Fibroblast of skin of left biceps (primary cell): ENCODE results near the gene HS6ST3.

Experiments
- DNase-seq, 2 experiments: peaks; one replicate each; pipeline ENCODE4 v3.0.0-alpha.2; 2013; ENCODE audit warnings: low read depth in 2 of 2

Gene HS6ST3

GRCh38 chr13:96651598-96651997 lies 561.7 kb downstream of the HS6ST3 start:
- DNase-seq: no peak

DNA sequence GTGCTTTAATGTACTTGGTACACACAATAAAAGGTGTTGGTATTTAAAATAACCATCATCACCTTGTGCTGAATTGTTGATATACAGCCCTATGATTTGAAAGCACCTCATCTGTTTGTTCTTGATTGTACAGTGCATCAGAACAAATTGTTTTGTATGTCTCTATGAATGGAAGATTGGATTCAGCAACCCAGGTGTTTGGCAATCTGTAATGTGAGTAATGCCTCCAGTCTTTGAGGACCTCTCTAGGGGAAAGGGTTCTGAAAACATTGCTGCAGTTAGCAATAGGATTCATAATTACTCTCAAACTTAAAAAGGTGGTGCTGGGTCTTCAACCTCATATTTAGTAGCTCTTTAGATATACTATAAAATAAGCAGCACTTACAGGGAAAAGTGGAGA lies 562.6 kb downstream of the HS6ST3 start:
- DNase-seq: no peak

DNA sequence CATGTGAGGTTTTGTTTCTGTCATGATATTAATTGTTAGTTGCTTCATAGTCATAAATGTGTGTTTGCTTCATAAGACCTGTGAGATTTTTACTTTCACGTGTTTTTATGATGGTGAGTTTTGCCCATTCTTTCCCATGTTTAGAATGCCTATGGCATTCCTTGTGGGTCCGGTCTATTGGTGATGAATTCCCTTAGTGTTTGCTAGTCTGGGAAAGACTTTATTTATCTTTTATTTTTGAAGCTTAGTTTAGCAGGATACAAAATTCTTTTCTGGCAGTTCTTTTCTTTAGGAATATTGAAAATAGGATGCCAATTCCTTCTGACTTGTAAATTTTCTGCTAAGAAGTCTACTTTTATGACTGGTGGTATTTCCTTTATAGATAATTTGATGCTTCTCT lies 571.7 kb downstream of the HS6ST3 start:
- DNase-seq: no peak

DNA sequence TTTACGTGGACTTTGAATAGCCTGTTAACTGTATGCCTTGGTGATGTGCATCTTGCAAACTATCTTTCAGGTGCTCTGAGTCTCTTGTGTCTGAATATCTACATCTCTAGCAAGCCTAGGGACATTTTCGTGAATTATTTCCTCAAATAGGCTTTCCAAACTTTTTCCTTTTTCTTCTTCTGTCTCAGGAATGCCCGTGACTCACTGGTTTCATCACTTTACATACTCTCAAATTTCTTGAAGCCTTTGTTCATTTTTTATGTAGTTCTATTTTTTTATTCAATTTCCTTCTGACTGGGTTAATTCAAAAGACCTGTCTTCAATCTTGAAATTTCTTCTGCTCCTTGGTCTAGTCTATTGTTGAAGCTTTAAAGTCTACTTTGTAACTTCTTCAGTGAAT lies 572.1 kb downstream of the HS6ST3 start:
- DNase-seq: no peak

DNA sequence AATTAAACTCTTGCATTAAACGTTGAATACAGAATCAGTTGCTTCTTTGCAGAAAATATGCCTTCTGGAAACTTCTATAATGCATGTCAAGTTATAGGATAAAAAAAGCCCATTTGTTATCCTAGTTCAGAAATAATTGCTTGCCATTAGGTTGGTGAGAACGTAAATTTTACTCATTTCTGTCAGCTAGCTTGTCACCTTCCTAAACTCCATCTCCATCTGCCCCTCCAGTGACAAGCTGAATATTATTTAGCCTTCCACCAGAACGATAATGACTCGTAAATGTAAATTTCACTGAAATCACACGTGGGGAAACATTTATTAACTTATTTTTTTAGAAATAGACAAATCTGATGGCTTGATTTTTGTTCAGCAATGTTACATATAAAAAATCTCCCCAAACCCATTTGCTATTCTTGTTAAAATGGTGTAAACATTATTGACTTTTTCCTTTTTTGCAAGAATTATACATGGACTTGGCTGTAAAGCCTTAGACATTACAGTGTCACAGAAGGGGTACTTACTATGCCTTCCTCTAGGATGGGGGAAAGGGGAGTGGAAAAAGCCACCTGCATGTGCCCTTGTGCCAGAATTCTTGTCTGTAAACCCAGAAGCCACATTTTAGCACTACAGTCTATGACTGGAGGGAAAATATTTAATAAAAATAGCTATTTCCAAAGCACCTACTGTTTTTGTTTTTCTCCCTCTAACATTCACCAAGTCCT lies 577.5 kb downstream of the HS6ST3 start:
- DNase-seq: no peak

- no peak for DNase-seq
Measured at GRCh38 chr13:96671073-96671472, 581.2 kb downstream of the HS6ST3 start.

- no peak for DNase-seq
Measured at GRCh38 chr13:96672016-96672415, 582.1 kb downstream of the HS6ST3 start.

DNA sequence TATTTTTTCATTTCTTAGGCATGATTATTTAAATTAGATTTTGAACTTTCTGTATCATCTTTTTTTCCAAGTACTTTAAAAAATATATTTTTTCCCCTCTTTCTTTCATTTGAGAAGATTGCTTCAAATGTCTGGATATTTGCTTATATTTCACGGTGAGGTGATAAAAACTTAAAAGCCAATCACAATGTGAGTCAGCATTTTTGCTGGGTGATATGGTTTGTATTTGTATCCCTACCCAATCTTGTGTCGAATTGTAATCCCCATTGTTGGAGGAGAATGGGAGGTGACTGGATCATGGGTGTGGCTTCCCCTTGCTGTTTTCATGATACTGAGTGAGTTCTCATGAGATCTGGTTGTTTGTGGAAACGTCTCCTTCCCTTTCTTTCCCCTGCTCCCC lies 583.9 kb downstream of the HS6ST3 start:
- no peak for DNase-seq

- no peak for DNase-seq
Measured at GRCh38 chr13:96677029-96677428, 587.1 kb downstream of the HS6ST3 start.

DNA sequence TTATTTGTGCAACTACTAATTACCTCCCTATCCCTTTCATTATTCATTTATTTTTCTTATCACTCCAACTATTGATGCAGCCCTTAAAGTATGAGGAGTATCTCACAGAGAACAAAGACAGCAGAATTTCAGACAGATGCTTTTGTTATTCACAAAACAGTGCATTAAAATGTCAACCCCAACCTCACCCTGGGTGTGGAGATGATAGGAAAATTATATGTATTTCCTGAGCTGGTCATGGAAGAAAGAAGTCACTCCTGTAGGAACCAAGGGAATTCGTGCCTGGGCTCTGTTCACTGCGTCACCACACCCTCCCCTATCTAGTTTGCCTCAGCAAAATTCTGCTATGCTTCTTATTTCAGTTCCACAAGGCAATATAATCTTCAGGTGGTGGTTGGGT lies 588.9 kb downstream of the HS6ST3 start:
- DNase-seq: no peak

DNA sequence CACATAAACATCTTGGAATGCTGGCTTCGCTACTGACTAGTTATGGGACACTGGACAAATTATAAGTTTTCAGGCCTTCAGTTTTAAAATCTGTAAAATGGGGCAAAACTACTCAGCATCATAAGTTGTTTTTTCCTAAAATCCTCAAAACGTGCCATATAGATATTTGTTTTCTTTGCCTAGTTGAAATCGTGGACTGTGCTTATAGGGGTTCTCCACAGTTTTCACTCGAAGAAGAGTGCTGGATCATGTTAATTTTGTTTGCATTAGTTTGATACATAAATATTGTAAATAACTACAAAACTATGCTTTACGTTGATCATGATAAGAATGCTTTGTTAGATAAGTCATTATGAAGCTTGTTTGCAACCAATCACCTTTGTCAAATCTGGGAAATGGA lies 591.0 kb downstream of the HS6ST3 start:
- DNase-seq: no peak

DNA sequence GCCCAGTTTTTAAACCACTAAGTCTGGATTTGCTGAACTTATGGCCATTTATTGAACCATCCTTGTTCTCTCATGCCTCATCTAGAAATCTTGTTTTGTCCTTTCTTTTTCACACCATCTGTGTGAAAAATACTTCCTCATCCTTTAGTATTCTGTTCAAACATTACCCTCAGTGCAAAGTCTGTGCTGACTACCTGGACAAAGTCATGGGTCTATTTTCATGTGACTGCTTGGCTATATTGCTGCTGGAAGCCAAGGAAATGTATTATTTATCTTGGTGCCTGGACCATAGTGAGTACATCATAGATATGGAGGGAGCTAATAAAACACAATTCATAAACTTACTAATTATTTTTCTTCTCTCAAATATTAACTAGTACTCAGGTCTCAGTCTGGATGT lies 591.9 kb downstream of the HS6ST3 start:
- no peak for DNase-seq

GRCh38 chr13:96684469-96684868 lies 594.6 kb downstream of the HS6ST3 start:
- no peak for DNase-seq

DNA sequence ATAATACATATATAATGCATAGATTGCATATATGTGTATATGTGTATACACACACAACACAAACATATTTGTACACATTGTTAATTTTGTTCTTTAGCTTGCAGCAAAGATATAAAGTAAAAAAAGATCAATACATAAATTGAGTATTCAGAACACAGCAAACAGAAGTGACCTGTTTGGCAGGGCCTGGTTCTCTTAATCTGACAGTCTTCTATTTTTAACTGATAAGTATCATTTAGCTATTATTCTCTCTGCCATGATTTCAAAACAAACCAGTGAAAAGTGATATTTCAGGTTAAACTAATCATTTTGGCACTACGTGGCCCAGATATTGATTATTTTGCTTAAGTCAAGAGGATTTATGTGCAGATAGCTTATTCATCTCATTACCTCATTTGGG lies 595.0 kb downstream of the HS6ST3 start:
- DNase-seq: no peak

DNA sequence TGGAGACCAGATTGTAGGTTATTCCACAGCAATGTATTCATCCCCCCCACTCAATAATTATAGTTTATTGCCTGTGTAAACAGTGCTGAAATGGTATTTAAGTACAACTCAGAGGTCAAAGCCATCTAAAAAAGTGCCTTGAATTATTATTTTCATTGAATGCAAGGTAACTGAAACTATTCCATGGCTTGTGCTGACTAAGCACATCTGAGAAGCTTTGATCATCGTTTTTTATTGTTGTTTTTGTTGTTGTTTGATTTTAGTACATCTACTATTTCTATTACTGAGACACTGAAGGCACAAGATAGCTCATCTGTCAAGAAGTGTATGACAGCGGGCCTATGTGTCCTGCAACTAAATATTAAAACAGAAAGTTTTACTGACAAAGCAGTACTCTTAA lies 596.4 kb downstream of the HS6ST3 start:
- no peak for DNase-seq

- DNase-seq: no peak
Measured at GRCh38 chr13:96687191-96687590, 597.3 kb downstream of the HS6ST3 start.

- no peak for DNase-seq
Measured at GRCh38 chr13:96690998-96691397, 601.1 kb downstream of the HS6ST3 start.

DNA sequence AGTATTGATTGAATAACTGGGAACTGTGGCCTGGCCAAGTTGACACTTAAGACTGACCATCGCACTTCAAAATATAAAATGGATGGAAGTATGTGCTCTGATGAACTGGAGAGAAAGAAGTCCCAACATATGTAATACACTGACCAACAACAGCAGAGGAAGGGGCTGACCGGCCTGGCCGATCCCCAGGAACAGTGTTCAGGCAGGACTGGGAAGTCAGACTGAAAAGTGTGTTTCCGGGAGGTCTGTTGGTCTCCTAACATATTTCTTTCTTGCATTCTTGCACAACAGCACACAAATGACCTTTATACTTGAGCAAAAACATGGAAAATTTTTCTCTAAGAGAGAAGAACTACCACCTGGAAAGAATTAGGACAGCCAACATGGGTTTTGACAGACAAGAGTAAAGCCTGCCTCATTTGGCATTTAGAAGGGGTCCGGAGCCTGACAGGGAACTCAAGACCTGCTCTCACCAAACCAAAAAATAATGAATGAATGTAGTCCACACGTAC lies 606.5 kb downstream of the HS6ST3 start:
- DNase-seq: no peak

GRCh38 chr13:96700657-96701056 lies 610.8 kb downstream of the HS6ST3 start:
- no peak for DNase-seq

GRCh38 chr13:96707146-96707545 lies 617.2 kb downstream of the HS6ST3 start:
- no peak for DNase-seq

- no peak for DNase-seq
Measured at GRCh38 chr13:96710166-96710862, 620.4 kb downstream of the HS6ST3 start.

- DNase-seq: no peak
Measured at GRCh38 chr13:96720446-96720845, 630.5 kb downstream of the HS6ST3 start.

- DNase-seq: no peak
Measured at GRCh38 chr13:96726651-96727050, 636.7 kb downstream of the HS6ST3 start.
